GM19468 (cell line): ENCODE data around the gene ETAA1.

ENCODE experiments used
- ATAC-seq: cut with Tn5 transposase; IDR thresholded peaks from one replicate; pipeline ENCODE4 v1.9.1; 2021; ENCODE audit warnings: mild to moderate bottlenecking, moderate library complexity, moderate number of reproducible peaks; ENCODE audit not compliant: unreplicated experiment; ENCODE audit errors: extremely low read depth

Gene ETAA1

GRCh38 chr2:67397143-67397986, at the start of gene ETAA1:
TSS of gene ETAA1 (plus strand) at chr2:67397333. CDS start at chr2:67397449, 116 bp downstream.
- peak; percentile 97 for ATAC-seq

GRCh38 chr2:67366832-67367412, 30.2 kb upstream of the ETAA1 start:
- ATAC-seq = no peak

- ATAC-seq = no peak
Observed at GRCh38 chr2:67374481-67374880, 22.7 kb upstream of the ETAA1 start.

GRCh38 chr2:67374949-67375348, 22.2 kb upstream of the ETAA1 start:
- no peak for ATAC-seq

GRCh38 chr2:67378555-67378954, 18.6 kb upstream of the ETAA1 start:
- ATAC-seq = no peak

- no peak for ATAC-seq
Observed at GRCh38 chr2:67379048-67379447, 18.1 kb upstream of the ETAA1 start.

GRCh38 chr2:67384123-67384822, 12.9 kb upstream of the ETAA1 start:
- no peak for ATAC-seq

- no peak for ATAC-seq
Observed at GRCh38 chr2:67388680-67389079, 8.5 kb upstream of the ETAA1 start.

GRCh38 chr2:67389286-67389685, 7.8 kb upstream of the ETAA1 start:
- no peak for ATAC-seq

GRCh38 chr2:67389788-67390187, 7.3 kb upstream of the ETAA1 start:
- no peak for ATAC-seq

GRCh38 chr2:67393237-67393636, 3.9 kb upstream of the ETAA1 start:
- no peak for ATAC-seq

- ATAC-seq = no peak
Observed at GRCh38 chr2:67394734-67395133, 2.4 kb upstream of the ETAA1 start.

- ATAC-seq = no peak
Observed at GRCh38 chr2:67399144-67399543, 2.0 kb downstream of the ETAA1 start.

- no peak for ATAC-seq
Observed at GRCh38 chr2:67399831-67400489, 2.8 kb downstream of the ETAA1 start.

GRCh38 chr2:67400560-67401485, 3.7 kb downstream of the ETAA1 start:
- ATAC-seq = no peak

- ATAC-seq = no peak
Observed at GRCh38 chr2:67408346-67408745, 11.2 kb downstream of the ETAA1 start.

- no peak for ATAC-seq
Observed at GRCh38 chr2:67412424-67412823, 15.3 kb downstream of the ETAA1 start.

GRCh38 chr2:67414867-67415266, 17.7 kb downstream of the ETAA1 start:
- ATAC-seq = no peak

- ATAC-seq = no peak
Observed at GRCh38 chr2:67416136-67416535, 19.0 kb downstream of the ETAA1 start.

GRCh38 chr2:67423489-67423888, 26.4 kb downstream of the ETAA1 start:
- ATAC-seq = no peak
